BJ (cell line): ENCODE data around the gene PHRF1. TPM values are rescaled to one million over a fixed set of nuclear protein-coding genes. Genes with fewer than 3 reads are reported as not detected.

Experiments used
- CTCF ChIA-PET: fragments of 350-600 bp; formaldehyde crosslinking; extraction: SDS; loops from one replicate; lab custom pipeline; 2021; ENCODE audit warnings: antibody characterized with exemption, inconsistent platforms; lab: Yijun Ruan, JAX
- POLR2A ChIA-PET: fragments of 300-600 bp; sonication (Branson Sonifier 250); formaldehyde crosslinking; extraction: SDS; loops from one replicate; lab custom pipeline; 2021; ENCODE audit warnings: antibody characterized with exemption; lab: Charles Lee
- DNase-seq: peaks from one replicate; pipeline ENCODE4 v3.0.0-alpha.2; 2011; ENCODE audit warnings: low read depth
- H3K27me3 ChIP-seq: 2 replicates; pipeline ENCODE4 v1.6.0; 2011; ENCODE audit warnings: low read length; ENCODE audit not compliant: control insufficient read depth, insufficient read depth
- H3K36me3 ChIP-seq: 2 replicates; pipeline ENCODE4 v1.5.1; 2011; ENCODE audit warnings: low read length; ENCODE audit not compliant: control insufficient read depth, insufficient read depth
- H3K4me3 ChIP-seq: 2 replicates; pipeline ENCODE4 v1.5.1; 2011; ENCODE audit warnings: low read depth, mild to moderate bottlenecking, control low read depth, low read length
- CTCF ChIP-seq: IDR thresholded peaks from 2 replicates; pipeline ENCODE4 v1.5.1; 2011; ENCODE audit warnings: low read depth, mild to moderate bottlenecking, control low read depth, inconsistent platforms, low read length, moderate library complexity; ENCODE audit not compliant: insufficient read depth
- polyA plus RNA-seq: library from polyadenylated mRNA; depleted of rRNA; stranded (reverse); fragments of >200 nt; gene quantifications from 2 replicates; pipeline ENCODE4 v1.2.3, GENCODE V29; 2011

The PHRF1 gene
- polyA plus RNA-seq, 1 experiment: 10.7 TPM

DNA sequence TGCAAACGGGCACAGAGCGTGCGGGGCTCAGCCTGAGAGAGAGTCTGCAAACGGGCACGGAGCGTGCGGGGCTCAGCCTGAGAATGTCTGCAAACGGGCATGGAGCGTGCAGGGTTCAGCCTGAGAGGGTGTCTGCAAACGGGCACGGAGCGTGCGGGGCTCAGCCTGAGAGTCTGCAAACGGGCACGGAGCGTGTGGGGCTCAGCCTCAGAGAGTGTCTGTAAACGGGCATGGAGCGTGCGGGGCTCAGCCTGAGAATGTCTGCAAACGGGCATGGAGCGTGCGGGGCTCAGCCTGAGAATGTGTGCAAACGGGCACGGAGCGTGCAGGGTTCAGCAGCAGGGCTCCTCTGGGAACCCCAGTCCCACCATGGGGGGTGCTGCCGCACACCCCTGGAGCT lies 13.5 kb downstream of the PHRF1 start:
- Histone ChIP-seq H3K4me3 (no peak overlapping the region), H3K27me3 (no peaks in the 10 kb centered on the region), H3K36me3 (peaks cover 32% of the 10 kb centered on the region)
- TF ChIP-seq CTCF: no peak
- POLR2A ChIA-PET: no interaction called here
- CTCF ChIA-PET: interaction anchor here (1.7 kb wide), 1 partner anchor 35 kb away, joined by 3 read pairs; no protein-coding TSS in a partner anchor
- DNase-seq: no peak

- peaks cover 36% of the 10 kb centered on the region for H3K36me3 ChIP-seq
- POLR2A ChIA-PET: no interaction called here
- no peak for TF ChIP-seq CTCF
- DNase-seq: no peak
- no peaks in the 10 kb centered on the region for H3K27me3 ChIP-seq
- CTCF ChIA-PET: no interaction called here
- no peak overlapping the region for H3K4me3 ChIP-seq
Measured at GRCh38 chr11:590997-591396, 14.7 kb downstream of the PHRF1 start.

GRCh38 chr11:592501-592900 lies 16.2 kb downstream of the PHRF1 start:
- no peaks in the 10 kb centered on the region for H3K27me3 ChIP-seq
- TF ChIP-seq CTCF: no peak
- DNase-seq: no peak
- ChIA-PET CTCF (no interaction called here), POLR2A (no interaction called here)
- no peak overlapping the region for H3K4me3 ChIP-seq
- peaks cover 40% of the 10 kb centered on the region for H3K36me3 ChIP-seq

DNA sequence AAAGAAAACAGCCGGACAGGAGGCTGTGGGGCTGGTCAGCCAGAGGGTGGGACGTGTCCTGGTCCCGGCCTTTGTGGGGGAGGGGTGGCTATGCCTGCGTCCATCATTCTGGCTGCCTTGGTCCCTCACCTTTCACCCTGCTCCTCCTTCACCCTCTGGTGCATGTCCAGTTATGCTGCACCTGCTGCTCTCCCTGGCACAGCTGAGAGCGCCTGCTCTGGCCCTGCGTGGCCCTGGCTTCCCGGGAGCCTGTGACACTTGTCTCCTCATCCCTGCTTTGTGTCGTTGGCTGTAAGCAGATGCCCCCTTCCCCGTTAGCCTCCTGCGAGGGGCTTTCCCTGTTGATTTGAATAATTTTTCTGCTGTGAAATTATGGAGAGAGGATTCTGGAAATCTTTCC lies 16.6 kb downstream of the PHRF1 start:
- CTCF ChIA-PET: no interaction called here
- H3K27me3 ChIP-seq: no peaks in the 10 kb centered on the region
- peaks cover 38% of the 10 kb centered on the region for H3K36me3 ChIP-seq
- POLR2A ChIA-PET: no interaction called here
- no peak overlapping the region for H3K4me3 ChIP-seq
- TF ChIP-seq CTCF: no peak
- DNase-seq: no peak

- Histone ChIP-seq H3K27me3 (no peaks in the 10 kb centered on the region), H3K4me3 (no peak overlapping the region), H3K36me3 (peaks cover 43% of the 10 kb centered on the region)
- CTCF ChIA-PET: no interaction called here
- no peak for DNase-seq
- POLR2A ChIA-PET: no interaction called here
- no peak for TF ChIP-seq CTCF
Measured at GRCh38 chr11:593347-593746, 17.1 kb downstream of the PHRF1 start.
